ENCODE results near the gene NFRKB. TPM values are rescaled to one million over a fixed set of nuclear protein-coding genes. Genes with fewer than 3 reads are reported as not detected.

Gene NFRKB
- total and polyA plus RNA-seq, 2 donors (not counting 3 experiments of a cell fraction or from before 2014, with no cell fraction given), result 21.7 to 30.6 TPM

DNA sequence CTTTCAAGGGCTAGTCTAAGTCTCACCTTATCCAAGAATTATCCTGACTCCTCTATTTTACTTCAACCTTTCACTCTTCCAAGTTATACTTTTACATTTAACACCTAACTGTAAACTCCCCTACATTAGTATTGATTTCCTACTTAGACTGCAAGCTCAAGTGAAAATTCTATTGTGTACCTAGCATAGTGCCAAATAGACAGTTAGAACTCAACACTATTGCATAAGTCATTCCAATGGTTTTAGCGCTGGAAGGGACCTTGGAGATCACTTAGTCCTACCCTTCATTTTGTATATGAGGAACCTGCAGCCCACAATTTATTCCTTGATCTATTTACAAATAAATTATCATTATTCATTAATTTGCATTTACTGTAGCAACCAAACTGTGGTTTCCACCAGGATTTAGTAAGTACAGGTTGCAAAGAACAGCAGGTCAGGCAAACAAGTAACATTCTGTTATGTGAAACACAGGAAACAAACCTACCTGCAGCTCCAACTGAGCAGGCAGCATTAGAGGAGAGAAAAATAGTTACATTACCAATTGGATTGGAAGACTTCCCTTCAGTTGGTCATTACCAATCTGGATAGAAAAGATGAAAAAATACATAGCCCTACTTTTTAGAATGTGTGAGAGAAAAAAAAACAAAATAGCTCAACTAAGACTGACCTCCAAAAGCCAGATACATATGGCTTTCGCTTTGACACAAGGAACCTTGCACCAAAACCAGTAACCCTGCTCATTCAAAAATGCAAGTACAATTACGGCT is 33.7 kb upstream of the NFRKB start:
- Histone ChIP-seq H3K4me1 (ENCODE audit: control insufficient read depth, extremely low read depth, insufficient read depth, low read length) (no peaks in the 10 kb centered on the region), H3K27ac (ENCODE audit: insufficient read depth, low read depth, low read length) (no peak overlapping the region), H3K9me3 (replicated peaks; ENCODE audit: control insufficient read depth, insufficient read depth, low read length) (no peaks in the 10 kb centered on the region), H3K27me3 (ENCODE audit: control insufficient read depth in 2 of 2, insufficient read depth in 2 of 2, low read length in 2 of 2) (no peaks in the 10 kb centered on the region), H3K4me2 (ENCODE audit: insufficient read depth, low read length) (no peak overlapping the region), H2AFZ (ENCODE audit: low read depth, low read length) (no peak overlapping the region), H3K9ac (replicated peaks; ENCODE audit: extremely low read depth, insufficient read depth, low read length) (no peak overlapping the region), H3K36me3 (ENCODE audit: control insufficient read depth in 2 of 2, extremely low read depth in 1 of 2, insufficient read depth in 2 of 2, low read length in 2 of 2) (peaks cover 0 to 6% of the 10 kb centered on the region in 2 experiments), H3K4me3 (replicated peaks in 1 of 3; ENCODE audit: insufficient read depth in 1 of 3, low read depth in 1 of 3, low read length in 3 of 3) (no peak overlapping the region), H3K79me2 (ENCODE audit: control insufficient read depth, insufficient read depth, low read length) (no peaks in the 10 kb centered on the region), H4K20me1 (replicated peaks; ENCODE audit: control insufficient read depth, extremely low read depth, insufficient read depth, low read length) (no peaks in the 10 kb centered on the region), H3K9me1 (replicated peaks; ENCODE audit: control insufficient read depth, extremely low read depth, insufficient read depth, low read length) (no peaks in the 10 kb centered on the region)
- intact Hi-C loops (cut with micrococcal nuclease) (no loop called here), dilution Hi-C loops (cut with MboI; ENCODE audit: extremely low pct_ligation_motif_present, low sequenced_read_pairs) (no loop called here)
- DNase-seq (ENCODE audit: low read depth, low spot score) (no peak), FAIRE-seq (no peak)
- ChIA-PET POLR2A (interaction anchor here (0.7 kb wide), 1 partner anchor 14 kb away, joined by 5 read pairs; no protein-coding TSS in a partner anchor), CTCF (interaction anchor here (1.0 to 12.9 kb wide), 6 partner anchors 11 to 217 kb away, joined by 3 to 399 read pairs (median 4); no protein-coding TSS in a partner anchor)
- BruUV-seq (replicated peaks), result no TSS peak
- no peak for TF ChIP-seq POLR2A (IDR thresholded peaks at IDR 0.05; ENCODE audit: low read depth, low read length)
- no peak for TF ChIP-seq GATA2 (IDR thresholded peaks at IDR 0.05; ENCODE audit: insufficient read depth, insufficient read length, low read depth, low read length)

DNA sequence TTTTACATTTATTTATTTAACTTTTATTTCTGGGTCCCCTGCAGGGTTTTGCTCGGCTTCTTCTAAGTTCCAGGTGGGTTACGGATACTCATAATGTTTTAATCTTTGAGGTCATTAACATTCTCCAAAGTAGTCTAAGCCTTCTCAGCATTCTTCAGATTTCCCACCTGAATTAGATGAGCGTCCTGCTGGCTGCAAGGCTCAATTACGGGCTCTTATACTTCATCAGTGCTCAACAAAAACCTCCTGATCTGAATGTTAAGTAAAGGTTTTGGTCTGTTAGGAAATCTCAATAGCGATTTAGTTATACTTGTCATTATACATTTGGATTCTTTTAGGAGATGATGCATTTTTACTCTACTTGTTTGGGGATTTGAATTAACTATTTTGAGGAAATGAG is 27.3 kb upstream of the NFRKB start:
- no peaks in the 10 kb centered on the region for H3K4me1 ChIP-seq (ENCODE audit: control insufficient read depth, extremely low read depth, insufficient read depth, low read length)
- BruUV-seq (replicated peaks), result no TSS peak
- no peak for FAIRE-seq
- no peak overlapping the region for H3K9ac ChIP-seq (replicated peaks; ENCODE audit: extremely low read depth, insufficient read depth, low read length)
- no peaks in the 10 kb centered on the region for H3K79me2 ChIP-seq (ENCODE audit: control insufficient read depth, insufficient read depth, low read length)
- CTCF ChIA-PET, result interaction anchor here (0.6 to 12.9 kb wide), 26 partner anchors 12 to 290 kb away, joined by 3 to 399 read pairs (median 5); partner anchors contain the start of genes APLP2, NFRKB and PRDM10
- H3K27ac ChIP-seq (ENCODE audit: insufficient read depth, low read depth, low read length), result no peak overlapping the region
- H3K4me2 ChIP-seq (ENCODE audit: insufficient read depth, low read length), result no peak overlapping the region
- DNase-seq (ENCODE audit: low read depth, low spot score), result no peak
- no peaks in the 10 kb centered on the region for H3K27me3 ChIP-seq (ENCODE audit: control insufficient read depth in 2 of 2, insufficient read depth in 2 of 2, low read length in 2 of 2)
- dilution Hi-C loops (cut with MboI; ENCODE audit: extremely low pct_ligation_motif_present, low sequenced_read_pairs) (no loop called here), intact Hi-C loops (cut with micrococcal nuclease) (loop anchor here (1.0 kb wide), 4 partner anchors 80 to 224 kb away; partner anchors contain the start of genes APLP2 and PRDM10)
- peaks cover 3 to 5% of the 10 kb centered on the region in 2 experiments for H3K36me3 ChIP-seq (ENCODE audit: control insufficient read depth in 2 of 2, extremely low read depth in 1 of 2, insufficient read depth in 2 of 2, low read length in 2 of 2)
- H3K4me3 ChIP-seq (replicated peaks in 1 of 3; ENCODE audit: insufficient read depth in 1 of 3, low read depth in 1 of 3, low read length in 3 of 3), result no peak overlapping the region
- H2AFZ ChIP-seq (ENCODE audit: low read depth, low read length), result no peak overlapping the region
- POLR2A ChIA-PET, result interaction anchor here (1.3 kb wide), 1 partner anchor 210 kb away, joined by 3 read pairs; no protein-coding TSS in a partner anchor
- no peaks in the 10 kb centered on the region for H4K20me1 ChIP-seq (replicated peaks; ENCODE audit: control insufficient read depth, extremely low read depth, insufficient read depth, low read length)
- TF ChIP-seq JUN (IDR thresholded peaks at IDR 0.05; ENCODE audit: borderline replicate concordance, insufficient read depth, insufficient read length, low read depth), result no peak
- TF ChIP-seq, protein P1, sequence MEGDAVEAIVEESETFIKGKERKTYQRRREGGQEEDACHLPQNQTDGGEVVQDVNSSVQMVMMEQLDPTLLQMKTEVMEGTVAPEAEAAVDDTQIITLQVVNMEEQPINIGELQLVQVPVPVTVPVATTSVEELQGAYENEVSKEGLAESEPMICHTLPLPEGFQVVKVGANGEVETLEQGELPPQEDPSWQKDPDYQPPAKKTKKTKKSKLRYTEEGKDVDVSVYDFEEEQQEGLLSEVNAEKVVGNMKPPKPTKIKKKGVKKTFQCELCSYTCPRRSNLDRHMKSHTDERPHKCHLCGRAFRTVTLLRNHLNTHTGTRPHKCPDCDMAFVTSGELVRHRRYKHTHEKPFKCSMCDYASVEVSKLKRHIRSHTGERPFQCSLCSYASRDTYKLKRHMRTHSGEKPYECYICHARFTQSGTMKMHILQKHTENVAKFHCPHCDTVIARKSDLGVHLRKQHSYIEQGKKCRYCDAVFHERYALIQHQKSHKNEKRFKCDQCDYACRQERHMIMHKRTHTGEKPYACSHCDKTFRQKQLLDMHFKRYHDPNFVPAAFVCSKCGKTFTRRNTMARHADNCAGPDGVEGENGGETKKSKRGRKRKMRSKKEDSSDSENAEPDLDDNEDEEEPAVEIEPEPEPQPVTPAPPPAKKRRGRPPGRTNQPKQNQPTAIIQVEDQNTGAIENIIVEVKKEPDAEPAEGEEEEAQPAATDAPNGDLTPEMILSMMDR (IDR thresholded peaks at IDR 0.05; ENCODE audit: extremely low read depth in 1 of 2, insufficient read depth in 1 of 2, low read depth in 1 of 2, low read length in 2 of 2), result no peak
- TF ChIP-seq, protein P2, sequence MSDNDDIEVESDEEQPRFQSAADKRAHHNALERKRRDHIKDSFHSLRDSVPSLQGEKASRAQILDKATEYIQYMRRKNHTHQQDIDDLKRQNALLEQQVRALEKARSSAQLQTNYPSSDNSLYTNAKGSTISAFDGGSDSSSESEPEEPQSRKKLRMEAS (IDR thresholded peaks at IDR 0.05; ENCODE audit: insufficient read depth, insufficient read length), result no peak
- no peak for TF ChIP-seq POLR2A (IDR thresholded peaks at IDR 0.05; ENCODE audit: low read depth, low read length)
- no peak for TF ChIP-seq GATA2 (IDR thresholded peaks at IDR 0.05; ENCODE audit: insufficient read depth, insufficient read length, low read depth, low read length)
- TF ChIP-seq POLR2AphosphoS5 (IDR thresholded peaks at IDR 0.05; ENCODE audit: insufficient read depth, low read depth, low read length), result no peak
- no peak for TF ChIP-seq FOS (IDR thresholded peaks at IDR 0.05; ENCODE audit: borderline replicate concordance, insufficient read depth, low read length)
- TF ChIP-seq EZH2 (IDR thresholded peaks at IDR 0.05; ENCODE audit: borderline replicate concordance, low read depth, low read length, severe bottlenecking), result no peak
- no peak for TF ChIP-seq MYC (IDR thresholded peaks at IDR 0.05; ENCODE audit: low read depth, low read length)
- no peaks in the 10 kb centered on the region for H3K9me3 ChIP-seq (replicated peaks; ENCODE audit: control insufficient read depth, insufficient read depth, low read length)
- no peaks in the 10 kb centered on the region for H3K9me1 ChIP-seq (replicated peaks; ENCODE audit: control insufficient read depth, extremely low read depth, insufficient read depth, low read length)
